ENCODE results near the gene SYNM.

Gene SYNM

DNA sequence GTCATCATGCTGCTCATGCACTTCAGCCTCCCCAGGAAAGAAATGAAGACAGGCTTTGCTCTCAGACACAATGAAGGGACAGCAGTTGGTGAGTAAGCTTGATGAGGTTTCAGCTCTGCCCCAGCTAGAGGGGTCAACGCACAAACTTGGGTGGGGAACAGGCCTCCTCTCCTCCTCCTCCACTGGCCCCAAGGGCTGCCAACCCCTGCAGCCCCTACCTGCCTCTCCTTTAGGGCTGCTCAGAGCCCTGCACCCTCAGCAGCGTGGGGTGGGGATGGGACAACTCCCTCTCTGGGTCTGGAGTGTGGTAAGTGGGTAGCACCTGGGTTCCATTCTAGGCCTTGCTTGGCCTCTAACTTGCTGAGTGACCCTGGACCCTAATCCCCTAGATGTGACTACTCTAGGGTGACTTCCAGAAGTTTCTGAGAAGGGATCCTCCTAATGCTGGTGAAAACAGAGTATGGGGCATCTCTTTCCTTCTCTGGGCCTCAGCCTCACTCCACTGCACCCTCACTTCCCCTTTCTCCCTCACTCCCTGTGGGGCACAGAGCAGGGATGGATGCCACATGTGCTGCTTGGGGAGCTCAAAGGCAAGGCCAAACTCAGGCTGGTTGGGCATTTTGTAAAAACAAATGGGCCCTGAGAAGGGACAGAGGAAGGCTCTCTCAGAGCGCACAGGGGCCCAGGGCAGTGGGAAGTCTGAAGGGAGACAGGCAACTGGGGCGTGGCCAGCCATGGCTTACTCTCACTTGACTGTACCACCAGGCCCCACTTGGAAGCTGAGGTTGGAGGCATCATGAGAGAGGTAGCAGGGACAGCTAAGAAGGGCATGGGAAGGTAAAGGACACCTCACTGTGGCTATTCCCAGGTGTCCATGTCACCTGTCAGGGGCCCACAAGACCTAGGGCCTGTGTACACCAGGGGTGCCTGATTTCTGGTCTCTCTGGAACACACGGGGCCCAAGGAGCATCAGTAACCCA lies 64.0 kb downstream of the SYNM start:
- H3K4me3 ChIP-seq (ENCODE audit: low read depth, low read length) = no peak overlapping the region
- DNase-seq (ENCODE audit: low read depth) = no peak
- TF ChIP-seq, protein P1, sequence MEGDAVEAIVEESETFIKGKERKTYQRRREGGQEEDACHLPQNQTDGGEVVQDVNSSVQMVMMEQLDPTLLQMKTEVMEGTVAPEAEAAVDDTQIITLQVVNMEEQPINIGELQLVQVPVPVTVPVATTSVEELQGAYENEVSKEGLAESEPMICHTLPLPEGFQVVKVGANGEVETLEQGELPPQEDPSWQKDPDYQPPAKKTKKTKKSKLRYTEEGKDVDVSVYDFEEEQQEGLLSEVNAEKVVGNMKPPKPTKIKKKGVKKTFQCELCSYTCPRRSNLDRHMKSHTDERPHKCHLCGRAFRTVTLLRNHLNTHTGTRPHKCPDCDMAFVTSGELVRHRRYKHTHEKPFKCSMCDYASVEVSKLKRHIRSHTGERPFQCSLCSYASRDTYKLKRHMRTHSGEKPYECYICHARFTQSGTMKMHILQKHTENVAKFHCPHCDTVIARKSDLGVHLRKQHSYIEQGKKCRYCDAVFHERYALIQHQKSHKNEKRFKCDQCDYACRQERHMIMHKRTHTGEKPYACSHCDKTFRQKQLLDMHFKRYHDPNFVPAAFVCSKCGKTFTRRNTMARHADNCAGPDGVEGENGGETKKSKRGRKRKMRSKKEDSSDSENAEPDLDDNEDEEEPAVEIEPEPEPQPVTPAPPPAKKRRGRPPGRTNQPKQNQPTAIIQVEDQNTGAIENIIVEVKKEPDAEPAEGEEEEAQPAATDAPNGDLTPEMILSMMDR (conservative IDR thresholded peaks at IDR 0.05; ENCODE audit: low read depth, low read length) = no peak

DNA sequence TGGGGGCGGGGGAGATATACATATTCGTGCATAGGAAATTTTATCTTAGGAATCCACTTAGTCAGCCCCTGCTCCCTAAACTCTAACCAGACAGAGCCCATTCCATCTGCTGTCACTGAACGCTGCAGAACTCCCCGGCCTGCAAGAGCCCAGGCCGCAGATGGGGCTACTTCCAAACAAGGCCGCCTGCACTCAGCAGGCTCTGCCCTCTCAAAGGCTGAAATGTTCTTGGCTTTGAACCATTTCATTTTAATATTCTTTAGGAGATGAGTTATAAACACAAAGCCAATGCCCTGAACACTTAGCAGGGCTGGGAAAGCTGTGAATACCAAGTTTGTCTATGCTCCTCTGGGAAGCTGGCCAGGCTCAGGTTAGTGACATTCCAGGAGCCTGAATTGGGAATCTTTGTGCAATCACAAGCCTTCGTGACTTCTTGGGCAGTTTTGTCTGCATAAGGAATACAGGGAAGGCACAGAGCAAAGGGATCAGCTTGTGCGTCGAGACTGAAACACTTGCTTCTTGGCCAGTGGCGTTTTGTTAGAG lies 65.0 kb downstream of the SYNM start:
- peak; percentile 65 for DNase-seq (ENCODE audit: low read depth)
- TF ChIP-seq, protein P1 (conservative IDR thresholded peaks at IDR 0.05; ENCODE audit: low read depth, low read length) = no peak
- no peak overlapping the region for H3K4me3 ChIP-seq (ENCODE audit: low read depth, low read length)

DNA sequence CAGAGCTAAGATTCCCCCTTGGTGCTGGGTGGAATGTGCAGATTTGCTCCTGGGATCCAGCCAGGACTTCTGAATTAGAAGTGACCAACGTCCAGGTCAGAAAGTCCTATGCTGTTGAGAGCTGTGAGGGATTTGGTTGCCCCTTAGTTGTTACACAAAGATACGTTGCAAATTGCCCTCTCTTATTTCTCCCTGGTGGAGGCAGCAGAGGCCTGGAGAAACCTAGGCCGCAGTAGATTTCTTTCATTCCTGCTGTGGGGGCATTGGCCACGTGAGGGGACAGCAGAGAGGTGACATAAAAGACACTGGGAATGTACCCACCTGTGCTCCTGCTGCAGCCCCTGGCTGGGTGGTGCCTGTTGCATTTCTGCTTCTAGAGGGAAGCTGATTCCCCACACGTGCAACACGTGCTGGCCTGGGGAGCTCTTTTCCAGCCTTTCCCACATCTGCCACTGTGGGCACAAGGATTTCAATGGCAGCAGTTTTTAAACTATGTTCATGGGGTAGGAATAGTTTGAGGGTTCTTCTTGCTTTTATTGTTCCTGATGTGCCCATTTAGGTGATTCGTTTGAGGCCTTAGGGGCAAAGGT lies 65.7 kb downstream of the SYNM start:
- TF ChIP-seq, protein P1 (conservative IDR thresholded peaks at IDR 0.05; ENCODE audit: low read depth, low read length) = no peak
- no peak overlapping the region for H3K4me3 ChIP-seq (ENCODE audit: low read depth, low read length)
- no peak for DNase-seq (ENCODE audit: low read depth)

DNA sequence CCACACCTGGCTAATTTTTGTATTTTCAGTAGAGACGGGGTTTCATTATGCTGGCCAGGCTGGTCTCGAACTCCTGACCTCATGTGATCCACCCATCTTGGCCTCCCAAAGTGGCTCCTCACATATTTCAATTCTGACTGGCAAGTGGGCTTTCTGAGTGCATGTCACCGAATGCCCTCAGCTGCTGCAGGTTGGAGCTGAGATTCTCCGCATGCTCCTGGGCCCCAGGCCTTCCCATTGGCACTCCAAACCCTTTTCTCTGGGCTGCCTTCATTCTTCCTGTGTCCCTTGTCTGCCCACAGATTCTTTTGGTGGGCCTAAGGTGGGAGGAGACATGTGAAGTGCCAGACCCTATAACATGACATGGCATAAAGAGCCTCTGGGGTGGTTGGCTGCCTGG lies 67.3 kb downstream of the SYNM start:
- H3K4me3 ChIP-seq (ENCODE audit: low read depth, low read length) = no peak overlapping the region
- TF ChIP-seq, protein P1 (conservative IDR thresholded peaks at IDR 0.05; ENCODE audit: low read depth, low read length) = no peak
- no peak for DNase-seq (ENCODE audit: low read depth)

DNA sequence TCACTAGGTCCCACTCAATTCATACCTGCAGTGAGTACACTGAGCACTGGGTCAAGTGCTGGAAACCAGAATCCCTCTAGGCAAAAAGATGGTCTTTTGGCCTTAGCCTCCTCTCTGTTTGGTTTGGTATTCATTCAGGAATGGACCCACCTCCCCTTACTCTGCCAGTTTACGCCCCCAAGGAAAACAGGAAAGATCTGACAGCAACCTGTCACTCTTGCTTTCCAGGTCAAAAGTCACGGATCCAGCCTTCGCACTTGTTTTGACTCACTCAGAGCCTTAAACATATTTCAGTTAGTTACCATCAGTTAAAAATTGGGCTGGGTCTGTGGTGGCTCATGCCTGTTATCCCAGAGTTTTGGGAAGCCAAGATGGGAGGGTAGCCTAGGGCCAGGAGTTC lies 68.1 kb downstream of the SYNM start:
- TF ChIP-seq, protein P1 (conservative IDR thresholded peaks at IDR 0.05; ENCODE audit: low read depth, low read length) = no peak
- no peak for DNase-seq (ENCODE audit: low read depth)
- H3K4me3 ChIP-seq (ENCODE audit: low read depth, low read length) = no peak overlapping the region

DNA sequence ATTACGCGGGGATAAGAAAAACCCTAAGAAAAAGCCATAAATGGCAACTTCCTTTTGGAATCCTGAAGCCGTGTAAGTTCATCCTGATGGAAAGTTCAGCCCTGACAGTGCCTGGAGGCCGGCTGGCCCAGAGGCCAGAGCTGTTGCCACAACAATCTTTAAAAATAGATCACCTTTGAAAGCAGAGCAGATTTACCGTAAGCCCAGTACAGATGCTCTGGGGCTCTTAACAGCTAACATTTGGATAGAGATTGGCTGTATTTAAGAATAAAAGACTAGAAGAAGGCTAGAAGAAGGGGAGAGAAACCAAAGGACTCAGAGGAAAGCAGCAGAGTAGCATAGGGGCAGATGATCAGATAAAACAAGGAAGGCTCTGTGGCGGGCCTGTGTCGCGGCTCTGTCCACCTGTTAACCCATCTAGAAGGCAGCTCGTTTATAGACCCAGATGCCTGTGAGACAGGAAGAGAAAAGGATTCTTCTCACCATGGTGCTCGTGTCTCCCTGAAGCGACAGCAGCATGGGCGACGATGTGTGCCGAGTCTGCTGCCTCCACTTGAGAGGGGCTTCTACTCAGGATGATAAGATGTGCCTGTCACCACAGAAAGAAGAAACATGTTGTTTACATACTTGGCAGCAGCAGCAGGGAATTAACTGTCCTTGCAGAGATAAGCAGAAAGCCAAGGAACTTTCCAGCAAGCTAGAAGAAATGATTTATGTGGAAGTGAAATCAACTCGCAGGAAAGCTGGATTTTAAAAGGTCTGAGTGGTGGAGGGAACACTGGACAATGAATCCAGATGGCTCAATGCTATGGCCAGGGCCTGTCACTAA lies 69.9 kb downstream of the SYNM start:
- TF ChIP-seq, protein P1 (conservative IDR thresholded peaks at IDR 0.05; ENCODE audit: low read depth, low read length) = no peak

More for the DNA sequence above, 69.9 kb downstream of the SYNM start:
- DNase-seq (ENCODE audit: low read depth) = no peak
- H3K4me3 ChIP-seq (ENCODE audit: low read depth, low read length) = no peak overlapping the region

Measured in choroid plexus epithelial cell (primary cell).